A673 (cell line): ENCODE data around the gene CCDC148. TPM values are rescaled to one million over a fixed set of nuclear protein-coding genes. Genes with fewer than 3 reads are reported as not detected.

Experiments used
- BruUV-seq: library from RNA; stranded (reverse); fragments of 400-500 nt; replicated peaks from 2 replicates; lab custom pipeline; 2021; lab: Mats Ljungman, UMichigan
- CTCF ChIA-PET: fragments of 300-600 bp; sonication (Branson Sonifier 250); formaldehyde crosslinking; loops from one replicate; lab custom pipeline; 2022; ENCODE audit warnings: antibody characterized with exemption; lab: Charles Lee
- POLR2A ChIA-PET: fragments of 300-600 bp; sonication (Branson Sonifier 250); formaldehyde crosslinking; loops from one replicate; lab custom pipeline; 2022; ENCODE audit warnings: antibody characterized with exemption; ENCODE audit not compliant: low non-redundant PET; lab: Charles Lee
- DNase-seq: peaks from one replicate; pipeline ENCODE4 v3.0.0-alpha.2; 2015; ENCODE audit warnings: low spot score
- H3K27ac ChIP-seq: fragments of 200-600 bp; sonication (generic); 2 replicates; pipeline ENCODE4 v1.5.1; 2016; ENCODE audit warnings: mixed run types, low read depth, mild to moderate bottlenecking, mixed read lengths, antibody characterized with exemption, low read length; ENCODE audit not compliant: poor library complexity, severe bottlenecking
- H3K27me3 ChIP-seq: fragments of 200-600 bp; sonication (generic); replicated peaks from 2 replicates; pipeline ENCODE4 v1.6.1; 2017; ENCODE audit warnings: mixed run types, low read depth, mild to moderate bottlenecking, mixed read lengths, antibody characterized with exemption, low read length; ENCODE audit not compliant: insufficient read depth, poor library complexity
- H3K36me3 ChIP-seq: fragments of 200-600 bp; sonication (generic); 2 replicates; pipeline ENCODE4 v1.6.1; 2016; ENCODE audit warnings: mixed run types, mild to moderate bottlenecking, mixed read lengths, antibody characterized with exemption, low read length; ENCODE audit not compliant: insufficient read depth, poor library complexity, severe bottlenecking
- H3K4me1 ChIP-seq: fragments of 200-600 bp; sonication (generic); 2 replicates; pipeline ENCODE4 v1.6.1; 2017; ENCODE audit warnings: mixed run types, mild to moderate bottlenecking, mixed read lengths, antibody characterized with exemption, low read length; ENCODE audit not compliant: insufficient read depth, poor library complexity, severe bottlenecking
- H3K4me3 ChIP-seq: fragments of 200-600 bp; sonication (generic); 2 replicates; pipeline ENCODE4 v1.5.1; 2016; ENCODE audit warnings: low read depth, mixed run types, mild to moderate bottlenecking, mixed read lengths, low read length; ENCODE audit not compliant: poor library complexity, severe bottlenecking
- H3K9me3 ChIP-seq: fragments of 200-600 bp; sonication (generic); 2 replicates; pipeline ENCODE4 v1.6.1; 2016; ENCODE audit warnings: mixed run types, low read depth, mild to moderate bottlenecking, mixed read lengths, antibody characterized with exemption, low read length; ENCODE audit not compliant: poor library complexity, severe bottlenecking
- CTCF ChIP-seq: fragments of 300-800, 200-600 bp; sonication (generic); conservative IDR thresholded peaks from 2 replicates; pipeline ENCODE4 v1.5.1; 2017; ENCODE audit warnings: low read depth, mild to moderate bottlenecking, antibody characterized with exemption, low read length, moderate library complexity, mixed read lengths
- EZH2 ChIP-seq: fragments of 200-600 bp; sonication (generic); IDR thresholded peaks from 2 replicates; pipeline ENCODE4 v1.6.1; 2017; ENCODE audit warnings: borderline replicate concordance, low read depth, mild to moderate bottlenecking, mixed read lengths, antibody characterized with exemption, low read length; ENCODE audit not compliant: poor library complexity, severe bottlenecking
- intact Hi-C: fragments of 100-400 bp; cut with micrococcal nuclease; formaldehyde crosslinking; loops from one replicate; pipeline ENCODE4 v1.10.0; 2022; ENCODE audit not compliant: unreplicated experiment
- total RNA-seq: library from RNA; stranded (reverse); gene quantifications from 2 replicates; pipeline ENCODE4 v1.2.3, GENCODE V29; 2021

The CCDC148 gene
- total RNA-seq, 1 experiment from 2014 or later = 0.90 TPM

- ChIA-PET CTCF (no interaction called here), POLR2A (no interaction called here)
- no peak for DNase-seq
- H3K4me3 ChIP-seq = no peak overlapping the region
- no peaks in the 10 kb centered on the region for H3K4me1 ChIP-seq
- intact Hi-C loops = no loop called here
- no peaks in the 10 kb centered on the region for H3K27me3 ChIP-seq
- no peak overlapping the region for H3K27ac ChIP-seq
- H3K36me3 ChIP-seq = no peaks in the 10 kb centered on the region
- TF ChIP-seq CTCF = no peak
- TF ChIP-seq EZH2 = no peak
- no TSS peak for BruUV-seq
- no peaks in the 10 kb centered on the region for H3K9me3 ChIP-seq
Measured at GRCh38 chr2:158321264-158321663, 135.3 kb downstream of the CCDC148 start.

DNA sequence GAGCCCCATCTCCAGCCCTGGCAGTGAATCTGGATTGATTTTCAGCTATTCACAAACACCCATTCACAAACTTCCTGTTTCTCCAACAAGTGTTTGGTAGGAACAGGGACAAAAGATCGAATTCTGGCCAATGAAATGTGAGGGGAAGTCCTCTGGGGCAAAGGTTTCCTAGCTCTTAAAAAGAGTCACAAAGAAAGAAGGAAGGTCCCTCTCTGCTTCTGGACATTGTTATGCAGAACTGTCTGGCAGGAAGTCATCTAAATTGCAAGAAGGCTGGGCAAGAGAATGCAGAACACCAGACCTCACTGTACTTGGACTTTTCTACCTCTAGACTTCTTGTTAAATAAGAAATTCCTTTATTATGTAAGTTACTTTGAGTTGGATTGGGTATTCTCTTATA lies 137.3 kb downstream of the CCDC148 start:
- Histone ChIP-seq H3K36me3 (no peaks in the 10 kb centered on the region), H3K27me3 (no peaks in the 10 kb centered on the region), H3K9me3 (no peaks in the 10 kb centered on the region), H3K4me1 (no peaks in the 10 kb centered on the region), H3K27ac (no peak overlapping the region), H3K4me3 (no peak overlapping the region)
- BruUV-seq = no TSS peak
- TF ChIP-seq EZH2 (no peak), CTCF (no peak)
- intact Hi-C loops = no loop called here
- DNase-seq = no peak
- ChIA-PET POLR2A (no interaction called here), CTCF (no interaction called here)

DNA sequence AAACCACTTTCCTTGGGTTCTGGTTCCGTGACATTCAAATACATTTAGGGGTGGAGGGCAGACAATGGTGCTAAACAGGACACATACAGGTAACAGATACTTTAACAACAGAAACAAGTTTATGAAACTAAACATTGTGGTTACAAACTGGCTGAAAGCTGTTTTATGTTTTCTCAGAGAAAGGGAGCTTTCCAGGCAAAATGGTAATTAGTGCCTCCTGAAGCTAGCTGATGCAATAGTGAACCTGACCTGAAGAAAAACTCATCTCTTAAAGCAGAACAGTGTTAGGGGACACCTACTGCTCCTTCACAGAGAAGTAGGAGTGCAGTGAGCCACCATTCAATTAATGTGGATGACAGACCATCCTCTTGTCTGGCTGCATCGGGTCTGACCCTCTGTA lies 138.9 kb downstream of the CCDC148 start:
- DNase-seq = no peak
- no TSS peak for BruUV-seq
- TF ChIP-seq EZH2 (no peak), CTCF (no peak)
- Histone ChIP-seq H3K9me3 (no peaks in the 10 kb centered on the region), H3K27me3 (no peaks in the 10 kb centered on the region), H3K36me3 (no peaks in the 10 kb centered on the region), H3K4me3 (no peak overlapping the region), H3K27ac (no peak overlapping the region), H3K4me1 (no peaks in the 10 kb centered on the region)
- intact Hi-C loops = no loop called here
- ChIA-PET CTCF (no interaction called here), POLR2A (no interaction called here)
